ENCODE data around the gene LCE1B.

DNA sequence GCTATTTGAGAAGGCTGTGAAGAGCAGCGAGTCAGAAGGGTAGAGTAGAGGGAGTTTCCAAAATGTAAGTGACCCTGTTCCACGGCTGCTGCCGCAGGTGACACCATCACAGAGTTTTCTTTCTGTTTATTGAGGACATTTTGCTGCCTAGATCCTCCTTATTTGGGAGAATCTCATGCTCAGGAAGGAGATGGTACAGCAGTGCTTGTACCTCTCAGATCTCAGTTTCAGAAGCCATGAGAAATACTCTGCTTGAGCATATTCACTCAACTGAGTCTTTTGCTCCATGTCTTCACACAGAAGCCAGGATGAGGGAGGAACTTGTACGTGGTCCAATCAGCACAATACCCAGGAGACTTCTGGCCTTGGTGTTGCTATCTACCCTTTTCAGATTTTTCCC lies 49.6 kb downstream of the LCE1B start:
- TF ChIP-seq CTCF (IDR thresholded peaks at IDR 0.05) = no peak
- no peak for TF ChIP-seq POLR2A (IDR thresholded peaks at IDR 0.05)

All from esophagus squamous epithelium (tissue), 4 donors.